GM18907 (cell line): Measurements from ENCODE around the gene ARHGEF5.
"Not testable (repeated sequence)": the region's sequence is repeated elsewhere in the genome, so short reads cannot be mapped to it uniquely, and the experiment has no call there.

Experiments used
- ATAC-seq: cut with Tn5 transposase; IDR thresholded peaks from one replicate; pipeline ENCODE4 v1.9.1; 2021; ENCODE audit warnings: mild to moderate bottlenecking, moderate library complexity; ENCODE audit not compliant: unreplicated experiment

The ARHGEF5 gene

GRCh38 chr7:144418931-144419330 lies 63.7 kb downstream of the ARHGEF5 start:
- not testable (repeated sequence) for ATAC-seq

GRCh38 chr7:144427539-144427938 lies 72.3 kb downstream of the ARHGEF5 start:
- not testable (repeated sequence) for ATAC-seq

GRCh38 chr7:144428431-144428830 lies 73.2 kb downstream of the ARHGEF5 start:
- ATAC-seq = no peak
